Ishikawa (cell line): ENCODE results near the gene C1orf198.

ENCODE experiments used
- CEBPB ChIP-seq: IDR thresholded peaks from 2 replicates; pipeline ENCODE4 v1.6.1; 2012
- CREB1 ChIP-seq: IDR thresholded peaks from 2 replicates; pipeline ENCODE4 v1.6.1; 2012; ENCODE audit warnings: low read depth
- EGR1 ChIP-seq: IDR thresholded peaks from 2 replicates; pipeline ENCODE4 v1.6.1; 2012
- EP300 ChIP-seq: IDR thresholded peaks from 2 replicates; pipeline ENCODE4 v1.6.1; 2012; ENCODE audit warnings: borderline replicate concordance
- FOXM1 ChIP-seq: IDR thresholded peaks from 2 replicates; pipeline ENCODE4 v1.6.1; 2012; ENCODE audit warnings: low read depth, borderline replicate concordance
- NFIC ChIP-seq: IDR thresholded peaks from 2 replicates; pipeline ENCODE4 v1.6.1; 2012
- RAD21 ChIP-seq: IDR thresholded peaks from 2 replicates; pipeline ENCODE4 v1.6.1; 2012; ENCODE audit warnings: low read depth
- TAF1 ChIP-seq: IDR thresholded peaks from 2 replicates; pipeline ENCODE4 v1.6.1; 2012; ENCODE audit warnings: low read depth, mild to moderate bottlenecking
- TCF12 ChIP-seq: IDR thresholded peaks from 2 replicates; pipeline ENCODE4 v1.6.1; 2012; ENCODE audit warnings: low read depth
- TEAD4 ChIP-seq: IDR thresholded peaks from 2 replicates; pipeline ENCODE4 v1.6.1; 2012
- YY1 ChIP-seq: IDR thresholded peaks from 2 replicates; pipeline ENCODE4 v1.6.1; 2012; ENCODE audit warnings: low read depth
- ZBTB7A ChIP-seq: IDR thresholded peaks from 2 replicates; pipeline ENCODE4 v1.6.1; 2012; ENCODE audit warnings: low read depth
- TF ChIP-seq, protein P1 (sequence below): IDR thresholded peaks from 2 replicates; pipeline ENCODE4 v1.6.1; 2012
- TF ChIP-seq, protein P2 (sequence below): IDR thresholded peaks from 2 replicates; pipeline ENCODE4 v1.6.1; 2012
- TF ChIP-seq, protein P3 (sequence below): IDR thresholded peaks from 2 replicates; pipeline ENCODE4 v1.6.1; 2012; ENCODE audit warnings: low read depth, mild to moderate bottlenecking

Gene C1orf198

DNA sequence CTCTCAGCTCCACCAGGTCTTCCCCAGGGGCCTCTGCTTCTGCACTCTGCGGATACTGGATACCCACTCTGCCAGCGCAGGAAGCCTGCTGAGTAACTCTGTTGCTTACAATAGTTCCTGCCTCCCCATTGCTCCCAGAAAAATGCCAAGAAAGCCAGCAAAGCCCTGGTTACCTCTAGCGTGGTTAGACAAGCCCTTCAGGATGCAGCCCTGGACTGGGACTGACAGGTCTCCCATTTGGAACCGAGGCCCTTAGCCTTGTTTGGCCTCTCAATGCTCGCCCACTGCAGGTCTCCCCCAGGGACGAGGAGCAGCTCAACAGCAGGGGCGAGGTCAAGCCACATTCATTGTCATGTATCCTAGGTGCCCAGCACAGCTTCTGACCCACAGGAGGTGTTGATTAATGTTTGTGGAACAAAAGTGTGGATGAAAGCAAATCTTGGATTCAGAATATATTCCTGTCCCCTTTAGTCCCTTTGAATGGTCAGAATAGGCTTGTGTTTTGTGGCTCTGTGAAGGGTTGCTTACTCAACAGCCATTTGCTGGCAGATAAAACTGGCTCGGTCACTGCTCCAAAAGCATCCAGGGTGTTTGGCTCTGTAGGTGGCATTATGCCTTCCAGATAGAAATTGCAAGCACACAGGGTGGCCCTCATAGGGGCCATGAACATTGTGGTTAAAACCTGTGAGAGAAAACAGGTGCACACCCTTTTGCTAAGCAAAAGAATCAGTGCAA, 58.9 kb downstream of the C1orf198 start:
- no peak for TF ChIP-seq CREB1
- no peak for TF ChIP-seq TCF12
- TF ChIP-seq ZBTB7A: no peak
- no peak for TF ChIP-seq FOXM1
- TF ChIP-seq CEBPB: no peak
- no peak for TF ChIP-seq NFIC
- TF ChIP-seq, protein P1, sequence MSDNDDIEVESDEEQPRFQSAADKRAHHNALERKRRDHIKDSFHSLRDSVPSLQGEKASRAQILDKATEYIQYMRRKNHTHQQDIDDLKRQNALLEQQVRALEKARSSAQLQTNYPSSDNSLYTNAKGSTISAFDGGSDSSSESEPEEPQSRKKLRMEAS: no peak
- no peak for TF ChIP-seq TAF1
- no peak for TF ChIP-seq TEAD4
- TF ChIP-seq, protein P2, sequence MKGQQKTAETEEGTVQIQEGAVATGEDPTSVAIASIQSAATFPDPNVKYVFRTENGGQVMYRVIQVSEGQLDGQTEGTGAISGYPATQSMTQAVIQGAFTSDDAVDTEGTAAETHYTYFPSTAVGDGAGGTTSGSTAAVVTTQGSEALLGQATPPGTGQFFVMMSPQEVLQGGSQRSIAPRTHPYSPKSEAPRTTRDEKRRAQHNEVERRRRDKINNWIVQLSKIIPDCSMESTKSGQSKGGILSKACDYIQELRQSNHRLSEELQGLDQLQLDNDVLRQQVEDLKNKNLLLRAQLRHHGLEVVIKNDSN: no peak
- TF ChIP-seq YY1: no peak

DNA sequence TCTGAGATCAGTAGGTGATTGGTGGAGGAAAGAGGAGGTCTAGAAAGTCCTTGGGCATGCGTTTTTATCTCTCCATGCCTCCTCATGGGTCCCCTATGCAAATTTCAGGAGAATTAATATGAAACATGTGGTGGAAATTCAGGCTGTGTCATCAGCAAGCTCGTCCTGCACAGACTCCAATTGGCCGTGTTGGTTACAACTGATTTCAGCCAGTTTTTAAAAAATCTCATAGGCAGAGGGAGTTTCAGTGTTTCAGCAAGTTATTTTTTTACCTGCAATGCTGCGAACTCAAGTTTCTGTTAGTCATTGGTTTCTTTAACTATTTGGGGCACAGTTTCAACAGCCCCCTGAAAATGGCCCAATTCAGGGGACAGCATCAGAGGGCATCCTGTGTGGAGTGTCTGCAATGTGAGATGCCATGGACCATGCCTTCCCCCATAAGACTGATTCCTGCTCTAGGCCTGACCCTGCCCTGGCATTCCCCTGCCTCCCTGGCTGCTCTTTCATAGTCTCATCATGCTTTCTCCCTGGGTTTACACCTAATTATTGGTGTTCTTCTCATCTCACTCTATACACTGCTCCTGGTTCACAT, 59.9 kb downstream of the C1orf198 start:
- TF ChIP-seq FOXM1 (no peak), YY1 (no peak), TEAD4 (no peak), EGR1 (no peak)
- TF ChIP-seq, protein P1: no peak
- TF ChIP-seq, protein P2: no peak
- TF ChIP-seq, protein P3, sequence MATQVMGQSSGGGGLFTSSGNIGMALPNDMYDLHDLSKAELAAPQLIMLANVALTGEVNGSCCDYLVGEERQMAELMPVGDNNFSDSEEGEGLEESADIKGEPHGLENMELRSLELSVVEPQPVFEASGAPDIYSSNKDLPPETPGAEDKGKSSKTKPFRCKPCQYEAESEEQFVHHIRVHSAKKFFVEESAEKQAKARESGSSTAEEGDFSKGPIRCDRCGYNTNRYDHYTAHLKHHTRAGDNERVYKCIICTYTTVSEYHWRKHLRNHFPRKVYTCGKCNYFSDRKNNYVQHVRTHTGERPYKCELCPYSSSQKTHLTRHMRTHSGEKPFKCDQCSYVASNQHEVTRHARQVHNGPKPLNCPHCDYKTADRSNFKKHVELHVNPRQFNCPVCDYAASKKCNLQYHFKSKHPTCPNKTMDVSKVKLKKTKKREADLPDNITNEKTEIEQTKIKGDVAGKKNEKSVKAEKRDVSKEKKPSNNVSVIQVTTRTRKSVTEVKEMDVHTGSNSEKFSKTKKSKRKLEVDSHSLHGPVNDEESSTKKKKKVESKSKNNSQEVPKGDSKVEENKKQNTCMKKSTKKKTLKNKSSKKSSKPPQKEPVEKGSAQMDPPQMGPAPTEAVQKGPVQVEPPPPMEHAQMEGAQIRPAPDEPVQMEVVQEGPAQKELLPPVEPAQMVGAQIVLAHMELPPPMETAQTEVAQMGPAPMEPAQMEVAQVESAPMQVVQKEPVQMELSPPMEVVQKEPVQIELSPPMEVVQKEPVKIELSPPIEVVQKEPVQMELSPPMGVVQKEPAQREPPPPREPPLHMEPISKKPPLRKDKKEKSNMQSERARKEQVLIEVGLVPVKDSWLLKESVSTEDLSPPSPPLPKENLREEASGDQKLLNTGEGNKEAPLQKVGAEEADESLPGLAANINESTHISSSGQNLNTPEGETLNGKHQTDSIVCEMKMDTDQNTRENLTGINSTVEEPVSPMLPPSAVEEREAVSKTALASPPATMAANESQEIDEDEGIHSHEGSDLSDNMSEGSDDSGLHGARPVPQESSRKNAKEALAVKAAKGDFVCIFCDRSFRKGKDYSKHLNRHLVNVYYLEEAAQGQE: no peak

DNA sequence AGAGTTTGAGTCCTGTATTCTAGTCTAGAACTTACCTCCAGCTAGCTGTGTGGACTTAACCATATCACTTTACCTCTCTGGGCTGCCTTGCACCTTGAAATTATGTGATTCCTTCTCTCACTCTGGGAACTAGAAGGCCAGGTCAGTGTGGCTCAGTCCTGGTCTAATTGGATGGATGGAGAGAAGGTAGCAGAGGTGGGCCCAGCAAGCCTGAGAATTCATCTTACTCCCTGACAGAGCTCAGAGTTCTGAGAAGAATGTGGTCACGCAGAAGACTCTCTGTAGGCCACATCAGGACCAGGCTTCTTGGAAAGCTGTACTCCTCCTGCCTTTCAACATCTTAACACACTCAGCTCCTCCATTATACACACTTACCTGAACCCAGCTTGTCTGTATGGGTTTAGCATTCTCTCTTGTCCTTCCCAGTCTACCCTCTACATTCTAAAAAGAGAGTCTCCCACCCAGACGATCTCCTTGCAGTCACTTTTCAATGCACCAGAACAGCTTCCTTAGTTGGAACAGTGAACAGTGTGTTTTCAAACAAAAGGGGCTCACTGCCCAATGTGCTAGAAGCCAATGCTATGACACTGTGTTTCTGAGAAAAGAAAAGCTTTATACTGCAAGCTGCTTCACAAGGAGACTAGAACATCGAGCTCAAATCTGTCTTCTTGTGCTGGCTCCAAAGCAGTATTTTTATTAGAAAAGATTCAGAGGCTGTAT, 60.6 kb downstream of the C1orf198 start:
- no peak for TF ChIP-seq TAF1
- TF ChIP-seq, protein P3: no peak
- TF ChIP-seq TEAD4: no peak
- no peak for TF ChIP-seq RAD21
- no peak for TF ChIP-seq YY1
- no peak for TF ChIP-seq NFIC
- no peak for TF ChIP-seq FOXM1
- TF ChIP-seq, protein P2: no peak
- no peak for TF ChIP-seq EP300
- no peak for TF ChIP-seq CEBPB

DNA sequence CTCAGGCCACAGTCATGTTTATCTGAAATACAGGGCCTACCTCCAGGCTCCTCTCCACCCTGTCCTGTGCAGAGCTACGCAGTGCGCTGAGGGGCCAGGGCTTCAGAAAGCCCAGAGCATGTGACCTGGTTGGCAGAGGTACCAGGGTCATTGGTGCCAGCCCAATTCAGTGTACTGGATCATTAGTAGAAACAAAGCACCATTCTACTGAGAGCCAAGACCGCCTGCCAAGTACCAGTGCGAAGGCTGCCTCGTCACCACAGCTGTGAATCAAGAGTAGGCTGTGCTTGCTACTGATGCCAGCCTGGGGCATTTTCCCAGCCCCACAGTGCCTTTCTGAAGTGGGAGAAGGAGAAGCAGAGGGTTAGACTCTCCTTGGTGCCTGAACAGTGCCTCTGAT, 61.3 kb downstream of the C1orf198 start:
- TF ChIP-seq ZBTB7A: no peak

DNA sequence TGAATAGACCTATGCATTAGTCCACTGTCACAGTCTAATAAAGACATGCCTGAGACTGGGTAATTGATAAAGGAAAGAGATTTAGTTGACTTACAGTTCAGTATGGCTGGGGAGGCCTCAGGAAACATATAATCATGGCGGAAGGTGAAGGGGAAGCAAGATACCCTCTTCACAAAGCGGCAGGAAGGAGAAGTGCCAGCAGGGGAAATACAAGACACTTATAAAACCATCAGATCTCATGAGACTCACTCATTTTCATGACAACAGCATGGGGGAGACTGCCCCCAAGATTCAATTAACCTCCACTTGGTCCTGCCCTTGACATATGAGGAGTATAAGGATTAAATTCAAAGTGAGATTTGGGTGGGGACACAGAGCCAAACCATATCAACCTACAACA, 61.8 kb downstream of the C1orf198 start:
- TF ChIP-seq NFIC (no peak), ZBTB7A (no peak), RAD21 (no peak), TEAD4 (no peak), FOXM1 (no peak), CREB1 (no peak), CEBPB (no peak), TAF1 (no peak), YY1 (no peak), EGR1 (no peak), TCF12 (no peak), EP300 (no peak)
- TF ChIP-seq, protein P3: no peak
- TF ChIP-seq, protein P1: no peak
- TF ChIP-seq, protein P2: no peak
